HepG2 (cell line): ENCODE results near the gene LRRC8C. TPM values are rescaled to one million over a fixed set of nuclear protein-coding genes. Genes with fewer than 3 reads are reported as not detected.
A peak's percentile ranks its signal among the peaks of the same experiment; 100 is the strongest.

Source experiments
- ATAC-seq: fragments of 200-7000 bp; cut with Tn5 transposase; 3 replicates; pipeline ENCODE4 v1.9.1; 2020; ENCODE audit warnings: mild to moderate bottlenecking, moderate library complexity
- BruUV-seq: library from RNA; stranded (reverse); fragments of 400-500 nt; replicated peaks from 2 replicates; lab custom pipeline; 2021; lab: Mats Ljungman, UMichigan
- CTCF ChIA-PET: fragments of 300-600 bp; formaldehyde crosslinking; extraction: SDS; loops from one replicate; lab custom pipeline; 2021; ENCODE audit warnings: low total read pairs, inconsistent platforms, low intra/inter-chr PET ratio; lab: Yijun Ruan, JAX
- POLR2A ChIA-PET: fragments of 350-600 bp; sonication (Branson Sonifier 250); formaldehyde crosslinking; loops from one replicate; lab custom pipeline; 2020; ENCODE audit warnings: antibody characterized with exemption, inconsistent platforms; lab: Yijun Ruan, JAX
- DNase-seq: peaks from one replicate; pipeline ENCODE4 v3.0.0-alpha.2; 2015; ENCODE audit warnings: low spot score
- FAIRE-seq: peaks from 3 replicates; lab custom pipeline; 2011; peaks lifted over from hg19 to GRCh38; lab: Jason Lieb, UNC
- H2AFZ ChIP-seq: one replicate; pipeline ENCODE4 v1.6.1; 2011; ENCODE audit warnings: low read length, inconsistent platforms
- H3K27ac ChIP-seq: fragments of 300-600 bp; 3 replicates; pipeline ENCODE4 v1.8.0; 2011; ENCODE audit warnings: mixed run types, mild to moderate bottlenecking, mixed read lengths, low read length, inconsistent platforms; ENCODE audit not compliant: insufficient read depth; ENCODE audit errors: extremely low read length
- H3K27me3 ChIP-seq, 2 experiments: fragments of 200-600 bp in 1 of 2; 2 replicates in 1 of 2; 3 replicates in 1 of 2; pipeline versions ENCODE4 v1.6.0 to v1.8.0; 2011; ENCODE audit warnings: low read length in 2 of 2, mild to moderate bottlenecking in 2 of 2, moderate library complexity in 2 of 2, inconsistent platforms in 1 of 2; ENCODE audit not compliant: insufficient read depth in 2 of 2, control insufficient read depth in 1 of 2
- H3K36me3 ChIP-seq, 2 experiments: fragments of 200-600 bp in 1 of 2; replicated peaks in 1 of 2; 2 replicates in 1 of 2; 3 replicates in 1 of 2; pipeline versions ENCODE4 v1.5.1 to v1.8.0; 2011; ENCODE audit warnings: low read length in 2 of 2, inconsistent platforms in 1 of 2; ENCODE audit not compliant: insufficient read depth in 2 of 2, control insufficient read depth in 1 of 2
- H3K4me1 ChIP-seq: 2 replicates; pipeline ENCODE4 v1.5.1; 2012; ENCODE audit warnings: low read length, inconsistent platforms; ENCODE audit not compliant: insufficient read depth
- H3K4me2 ChIP-seq: 2 replicates; pipeline ENCODE4 v1.6.0; 2011; ENCODE audit warnings: low read depth, low read length, inconsistent platforms
- H3K4me3 ChIP-seq, 3 experiments: fragments of 200-600 bp in 1 of 3; sonication (generic), shearing (Covaris generic) in 1 of 3; replicated peaks in 1 of 3; 2 replicates each; pipeline ENCODE4 v1.5.1; 2011 to 2016; ENCODE audit warnings: low read length in 3 of 3, inconsistent platforms in 2 of 3, low read depth in 2 of 3, mild to moderate bottlenecking in 2 of 3, control low read depth in 1 of 3, mixed read lengths in 1 of 3; ENCODE audit not compliant: insufficient read depth in 1 of 3
- H3K79me2 ChIP-seq: one replicate; pipeline ENCODE4 v1.6.1; 2011; ENCODE audit warnings: low read length, inconsistent platforms; ENCODE audit not compliant: insufficient read depth
- H3K9ac ChIP-seq: 2 replicates; pipeline ENCODE4 v1.6.0; 2011; ENCODE audit warnings: mild to moderate bottlenecking, low read depth, low read length, inconsistent platforms; ENCODE audit not compliant: insufficient read depth
- H3K9me3 ChIP-seq: 2 replicates; pipeline ENCODE4 v1.5.1; 2012; ENCODE audit warnings: mild to moderate bottlenecking, low read length
- H4K20me1 ChIP-seq: 2 replicates; pipeline ENCODE4 v1.6.0; 2011; ENCODE audit warnings: inconsistent platforms, mild to moderate bottlenecking, low read length, moderate library complexity; ENCODE audit not compliant: insufficient read depth
- CREM ChIP-seq, 2 experiments: sonication (generic) in 1 of 2; formaldehyde crosslinking in 1 of 2; IDR thresholded peaks; 2 replicates each; pipeline versions ENCODE4 v1.4.0 to v1.6.1; 2016 to 2020; ENCODE audit warnings: antibody characterized with exemption in 1 of 2, mild to moderate bottlenecking in 1 of 2, missing genetic modification reagents in 1 of 2
- GZF1 ChIP-seq: sonication (generic); formaldehyde crosslinking; IDR thresholded peaks from 2 replicates; pipeline ENCODE4 v1.5.1; 2020; ENCODE audit warnings: mild to moderate bottlenecking, missing genetic modification reagents
- HDAC6 ChIP-seq: fragments of 200-600 bp; sonication (generic); IDR thresholded peaks from 2 replicates; pipeline ENCODE4 v1.7.0; 2017; ENCODE audit warnings: mild to moderate bottlenecking, antibody characterized with exemption, low read length, low read depth
- MBD4 ChIP-seq: IDR thresholded peaks from 2 replicates; pipeline ENCODE4 v1.6.1; 2012; ENCODE audit warnings: low read length, inconsistent platforms, borderline replicate concordance
- MTA1 ChIP-seq: sonication (generic); formaldehyde crosslinking; IDR thresholded peaks from 2 replicates; pipeline ENCODE4 v1.4.0; 2020; ENCODE audit warnings: missing genetic modification reagents, mild to moderate bottlenecking, borderline replicate concordance
- RBM39 ChIP-seq: fragments of 200-400 bp; formaldehyde crosslinking; IDR thresholded peaks from one replicate; pipeline ENCODE4 v1.6.1; 2018; ENCODE audit warnings: antibody characterized with exemption, mild to moderate bottlenecking, low read depth, low read length; ENCODE audit not compliant: poor library complexity, severe bottlenecking
- RORA ChIP-seq: sonication (generic); formaldehyde crosslinking; IDR thresholded peaks from 2 replicates; pipeline ENCODE4 v1.5.0; 2020; ENCODE audit warnings: mild to moderate bottlenecking, missing genetic modification reagents, moderate library complexity
- YEATS2 ChIP-seq: sonication (generic); formaldehyde crosslinking; IDR thresholded peaks from 2 replicates; pipeline ENCODE4 v1.4.0; 2020; ENCODE audit warnings: missing genetic modification reagents, borderline replicate concordance
- ZFP36 ChIP-seq: fragments of 150-350 bp; IDR thresholded peaks from 2 replicates; pipeline ENCODE4 v1.6.1; 2018; ENCODE audit warnings: borderline replicate concordance, low read length, low read depth; ENCODE audit not compliant: partially characterized antibody
- ZFYVE20 ChIP-seq: sonication (generic); formaldehyde crosslinking; IDR thresholded peaks from 2 replicates; pipeline ENCODE4 v1.8.0; 2023; ENCODE audit warnings: low read depth, mild to moderate bottlenecking, moderate library complexity, missing genetic modification reagents, borderline replicate concordance
- ZMAT3 ChIP-seq: sonication (generic); formaldehyde crosslinking; conservative IDR thresholded peaks from 2 replicates; pipeline ENCODE4 v1.7.0; 2021; ENCODE audit warnings: missing genetic modification reagents
- ZSCAN12 ChIP-seq: sonication (generic); formaldehyde crosslinking; IDR thresholded peaks from 2 replicates; pipeline ENCODE4 v1.9.0; 2021; ENCODE audit warnings: mild to moderate bottlenecking, missing genetic modification reagents
- ZSCAN29 ChIP-seq: sonication (generic); formaldehyde crosslinking; conservative IDR thresholded peaks from 2 replicates; pipeline ENCODE4 v1.4.0; 2020; ENCODE audit warnings: mild to moderate bottlenecking, missing genetic modification reagents
- WGBS: methylation state at CpG from one replicate; pipeline ENCODE4 v1.1.6; 2017; ENCODE audit warnings: low lambda C conversion rate; 5-methylcytosine and 5-hydroxymethylcytosine counted together
- in situ Hi-C: cut with HindIII; loops from 2 replicates; pipeline ENCODE4 v1.10.0; 2017; ENCODE audit warnings: low pct_unique_long_range_greater_than_20kb; ENCODE audit not compliant: extremely low pct_ligation_motif_present
- intact Hi-C: fragments of 100-400 bp; cut with micrococcal nuclease; formaldehyde crosslinking; loops from one replicate; pipeline ENCODE4 v1.10.0; 2022; ENCODE audit not compliant: unreplicated experiment
- polyA plus RNA-seq, 8 experiments: library from polyadenylated mRNA; depleted of rRNA in 3 of 8; stranded (reverse) in 7 of 8; unstranded in 1 of 8; fragments of >200 nt; fragmentation: Illumina TruSeq in 4 of 8; extraction: Trizol in 4 of 8; gene quantifications; 2 replicates each; pipeline versions ENCODE4 v1.2.1 to v1.2.3, GENCODE V29; 2011 to 2016; ENCODE audit warnings: low read depth in 4 of 8, missing spikeins in 1 of 8, mixed read lengths in 1 of 8; ENCODE audit not compliant: insufficient read depth in 1 of 8
- total RNA-seq, 5 experiments: library from RNA; depleted of rRNA; stranded (reverse); fragments of >200 nt; fragmentation: Illumina TruSeq; extraction: Trizol; gene quantifications; 2 replicates each; pipeline ENCODE4 v1.2.3, GENCODE V29; 2016; ENCODE audit warnings: low read depth in 1 of 5
- TF ChIP-seq, protein P1 (sequence below): sonication (generic); formaldehyde crosslinking; IDR thresholded peaks from 2 replicates; pipeline ENCODE4 v1.4.0; 2020; ENCODE audit warnings: missing genetic modification reagents, low read depth, mild to moderate bottlenecking, borderline replicate concordance
- TF ChIP-seq, protein P2 (sequence below): sonication (generic); formaldehyde crosslinking; IDR thresholded peaks from 2 replicates; pipeline ENCODE4 v1.5.0; 2020; ENCODE audit warnings: mild to moderate bottlenecking, missing genetic modification reagents
- TF ChIP-seq, protein P3 (sequence below): sonication (generic); IDR thresholded peaks from 2 replicates; pipeline ENCODE4 v1.6.1; 2016; ENCODE audit warnings: low read depth, borderline replicate concordance

Gene LRRC8C
- total and polyA plus RNA-seq, 2 of the 13 experiments (the other 11 are each of a cell fraction or from before 2014, with no cell fraction given): 0.22 to 0.32 TPM

DNA sequence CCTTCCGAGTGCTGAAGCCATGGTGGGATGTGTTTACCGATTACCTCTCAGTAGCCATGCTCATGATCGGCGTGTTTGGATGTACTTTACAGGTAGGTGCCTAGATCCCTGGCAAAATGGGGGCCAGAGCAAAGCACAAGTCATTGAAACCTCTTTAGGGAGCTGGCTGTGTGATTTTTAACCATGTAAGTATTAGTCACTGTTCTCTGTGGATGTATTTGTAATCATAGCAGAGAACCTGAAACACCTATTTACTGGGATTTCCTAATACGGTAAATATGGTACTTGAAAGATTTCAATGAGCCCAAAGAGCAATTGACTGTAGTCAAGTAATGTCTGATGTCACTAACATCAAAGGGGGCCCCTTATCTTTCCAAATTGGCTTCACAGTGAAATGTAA lies 53.6 kb downstream of the LRRC8C start:
- Histone ChIP-seq H3K4me2 (no peak overlapping the region), H3K9me3 (no peaks in the 10 kb centered on the region), H3K36me3 (no peaks in the 10 kb centered on the region), H2AFZ (no peak overlapping the region), H3K4me1 (no peaks in the 10 kb centered on the region), H3K9ac (no peak overlapping the region), H3K4me3 (no peak overlapping the region), H3K27ac (no peak overlapping the region), H4K20me1 (no peaks in the 10 kb centered on the region), H3K79me2 (no peaks in the 10 kb centered on the region), H3K27me3 (no peaks in the 10 kb centered on the region)
- TF ChIP-seq GZF1: peak; percentile 95
- TF ChIP-seq, protein P1, sequence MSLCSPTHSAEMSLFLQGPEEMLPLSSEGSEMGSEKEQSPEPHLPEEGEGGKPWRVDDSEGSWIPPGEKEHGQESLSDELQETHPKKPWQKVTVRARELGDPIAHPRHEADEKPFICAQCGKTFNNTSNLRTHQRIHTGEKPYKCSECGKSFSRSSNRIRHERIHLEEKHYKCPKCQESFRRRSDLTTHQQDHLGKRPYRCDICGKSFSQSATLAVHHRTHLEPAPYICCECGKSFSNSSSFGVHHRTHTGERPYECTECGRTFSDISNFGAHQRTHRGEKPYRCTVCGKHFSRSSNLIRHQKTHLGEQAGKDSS (CRISPR knock-in tag): no peak
- no peak for TF ChIP-seq ZSCAN29 (CRISPR knock-in tag)
- TF ChIP-seq MTA1: no peak
- TF ChIP-seq RORA: no peak
- no peak for TF ChIP-seq CREM (IDR thresholded peaks at IDR 0.05)
- no peak for TF ChIP-seq CREM (CRISPR knock-in tag; IDR thresholded peaks at IDR 0.05)
- in situ Hi-C loops: no loop called here
- DNase-seq (peak; percentile 21), ATAC-seq (no peak), FAIRE-seq (no peak)
- 60% methylated on average over 5 of the region's 5 CpGs for whole genome bisulfite sequencing
- CTCF ChIA-PET: no interaction called here
- BruUV-seq: no TSS peak
- intact Hi-C loops: no loop called here
- POLR2A ChIA-PET: no interaction called here

DNA sequence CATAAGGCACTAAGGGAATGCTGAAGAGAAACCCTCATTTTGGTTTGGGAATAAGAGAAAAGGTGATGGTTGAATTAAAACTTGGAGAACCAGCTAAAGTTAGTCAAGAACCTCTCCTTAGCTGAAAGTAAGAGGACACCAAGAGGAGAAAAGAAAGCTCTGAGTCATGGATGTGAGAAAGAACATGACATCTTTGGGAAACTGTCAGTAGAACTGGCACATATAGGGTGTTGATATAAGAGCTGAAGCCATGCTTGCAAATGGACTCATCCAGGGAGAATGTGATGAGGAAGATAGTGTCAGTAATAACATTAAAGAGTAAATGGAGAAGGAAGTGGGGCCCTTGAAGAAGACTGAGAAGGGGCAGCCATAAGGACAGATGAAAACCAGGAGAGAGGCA lies 54.3 kb downstream of the LRRC8C start:
- Histone ChIP-seq H3K4me2 (no peak overlapping the region), H2AFZ (no peak overlapping the region), H3K27me3 (no peaks in the 10 kb centered on the region), H4K20me1 (no peaks in the 10 kb centered on the region), H3K9ac (no peak overlapping the region), H3K4me1 (no peaks in the 10 kb centered on the region), H3K9me3 (no peaks in the 10 kb centered on the region), H3K4me3 (no peak overlapping the region), H3K79me2 (no peaks in the 10 kb centered on the region), H3K36me3 (no peaks in the 10 kb centered on the region), H3K27ac (no peak overlapping the region)
- FAIRE-seq: no peak
- ATAC-seq: no peak
- TF ChIP-seq ZFYVE20 (no peak), ZMAT3 (CRISPR knock-in tag) (no peak), YEATS2 (no peak), ZFP36 (no peak), RBM39 (no peak), HDAC6 (no peak), ZSCAN12 (no peak), MBD4 (no peak)
- TF ChIP-seq, protein P2, sequence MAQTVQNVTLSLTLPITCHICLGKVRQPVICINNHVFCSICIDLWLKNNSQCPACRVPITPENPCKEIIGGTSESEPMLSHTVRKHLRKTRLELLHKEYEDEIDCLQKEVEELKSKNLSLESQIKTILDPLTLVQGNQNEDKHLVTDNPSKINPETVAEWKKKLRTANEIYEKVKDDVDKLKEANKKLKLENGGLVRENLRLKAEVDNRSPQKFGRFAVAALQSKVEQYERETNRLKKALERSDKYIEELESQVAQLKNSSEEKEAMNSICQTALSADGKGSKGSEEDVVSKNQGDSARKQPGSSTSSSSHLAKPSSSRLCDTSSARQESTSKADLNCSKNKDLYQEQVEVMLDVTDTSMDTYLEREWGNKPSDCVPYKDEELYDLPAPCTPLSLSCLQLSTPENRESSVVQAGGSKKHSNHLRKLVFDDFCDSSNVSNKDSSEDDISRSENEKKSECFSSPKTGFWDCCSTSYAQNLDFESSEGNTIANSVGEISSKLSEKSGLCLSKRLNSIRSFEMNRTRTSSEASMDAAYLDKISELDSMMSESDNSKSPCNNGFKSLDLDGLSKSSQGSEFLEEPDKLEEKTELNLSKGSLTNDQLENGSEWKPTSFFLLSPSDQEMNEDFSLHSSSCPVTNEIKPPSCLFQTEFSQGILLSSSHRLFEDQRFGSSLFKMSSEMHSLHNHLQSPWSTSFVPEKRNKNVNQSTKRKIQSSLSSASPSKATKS (CRISPR knock-in tag): no peak
- TF ChIP-seq, protein P3, sequence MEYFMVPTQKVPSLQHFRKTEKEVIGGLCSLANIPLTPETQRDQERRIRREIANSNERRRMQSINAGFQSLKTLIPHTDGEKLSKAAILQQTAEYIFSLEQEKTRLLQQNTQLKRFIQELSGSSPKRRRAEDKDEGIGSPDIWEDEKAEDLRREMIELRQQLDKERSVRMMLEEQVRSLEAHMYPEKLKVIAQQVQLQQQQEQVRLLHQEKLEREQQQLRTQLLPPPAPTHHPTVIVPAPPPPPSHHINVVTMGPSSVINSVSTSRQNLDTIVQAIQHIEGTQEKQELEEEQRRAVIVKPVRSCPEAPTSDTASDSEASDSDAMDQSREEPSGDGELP: no peak
- DNase-seq: no peak
- in situ Hi-C loops: no loop called here
- no TSS peak for BruUV-seq
- CTCF ChIA-PET: no interaction called here
- POLR2A ChIA-PET: no interaction called here
- intact Hi-C loops: no loop called here
